OCI-M1 (cell line): ENCODE results near the gene TSPAN32.
"Not testable (repeated sequence)": the region's sequence is repeated elsewhere in the genome, so short reads cannot be mapped to it uniquely, and the experiment has no call there.

Experiments used
- DNase-seq: peaks from one replicate; lab custom pipeline; 2025; lab: John Stamatoyannopoulos, UW

The TSPAN32 gene

GRCh38 chr11:2342981-2343380, 41.2 kb downstream of the TSPAN32 start:
- DNase-seq, result no peak

DNA sequence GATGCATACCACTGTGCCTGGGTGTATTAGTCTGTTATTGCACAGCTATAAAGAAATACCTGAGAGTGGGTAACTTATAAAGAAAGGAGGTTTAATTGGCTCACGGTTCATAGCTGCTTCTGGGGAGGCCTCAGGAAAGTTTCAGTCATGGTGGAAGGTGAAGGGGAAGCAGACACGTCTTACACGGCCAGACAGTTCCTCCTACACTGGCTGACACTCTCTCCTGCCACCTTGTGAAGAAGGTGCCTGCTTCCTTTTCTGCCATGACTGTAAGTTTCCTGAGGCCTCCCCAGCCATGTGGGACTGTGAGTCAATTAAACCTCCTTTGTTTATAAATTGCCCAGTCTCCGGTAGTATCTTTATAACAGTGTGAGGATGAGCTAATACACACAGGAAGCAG, 41.7 kb downstream of the TSPAN32 start:
- no peak for DNase-seq

GRCh38 chr11:2345050-2345449, 43.2 kb downstream of the TSPAN32 start:
- DNase-seq, result no peak

DNA sequence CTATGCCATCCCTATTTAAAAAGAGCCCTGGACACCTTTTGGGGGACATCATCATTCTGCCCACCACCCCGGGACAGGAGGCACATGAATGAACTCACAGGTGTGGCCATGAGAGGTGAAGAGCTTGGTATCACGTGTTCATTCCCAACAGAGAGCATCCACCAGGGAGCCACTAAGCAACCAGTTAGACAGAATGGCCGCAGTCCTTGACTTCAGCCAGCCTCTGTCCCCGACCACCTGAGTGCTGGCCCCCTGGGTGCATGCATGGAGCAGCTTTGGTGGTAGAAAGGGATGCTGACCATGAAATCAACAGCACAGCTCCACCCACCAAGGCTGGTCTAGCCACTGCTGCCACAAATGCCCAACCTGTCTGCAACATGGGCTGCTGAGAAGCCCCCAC, 44.2 kb downstream of the TSPAN32 start:
- DNase-seq, result no peak

DNA sequence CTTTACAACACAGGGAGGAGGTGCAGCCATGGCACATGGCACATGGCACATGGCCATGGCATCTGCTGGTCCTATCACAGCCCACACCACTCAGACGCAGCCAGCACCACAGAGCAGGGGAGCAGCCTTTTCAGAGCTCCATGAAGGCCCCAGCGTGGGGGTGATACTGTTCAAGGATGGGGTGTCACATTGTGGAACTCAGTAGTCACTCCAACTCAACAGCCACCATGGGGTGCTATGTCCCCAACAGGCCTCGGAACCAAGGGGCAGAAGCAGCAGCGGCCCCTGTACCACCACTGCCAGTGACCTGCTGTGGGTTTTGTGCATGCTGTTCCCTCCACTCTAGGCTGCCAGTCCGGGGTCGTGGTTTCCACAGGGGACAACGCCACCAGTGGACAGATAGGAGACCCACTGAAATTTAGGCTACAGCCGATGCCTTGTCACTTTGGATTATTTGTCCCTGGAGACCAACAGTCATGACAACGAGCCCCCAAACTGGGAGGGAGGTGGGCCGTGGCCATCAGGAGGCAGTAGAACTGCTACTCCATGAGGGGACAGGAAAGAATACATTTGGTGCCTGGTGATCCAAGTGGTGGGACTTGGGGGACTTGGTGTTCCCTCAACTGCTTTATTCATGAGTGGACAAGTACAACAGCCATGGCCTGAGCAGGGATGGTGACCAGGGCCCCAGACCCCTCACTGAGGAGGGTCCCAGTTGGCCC, 44.9 kb downstream of the TSPAN32 start:
- no peak for DNase-seq

- no peak for DNase-seq
These were observed 45.6 kb downstream of the TSPAN32 start for GRCh38 chr11:2347308-2347830.

DNA sequence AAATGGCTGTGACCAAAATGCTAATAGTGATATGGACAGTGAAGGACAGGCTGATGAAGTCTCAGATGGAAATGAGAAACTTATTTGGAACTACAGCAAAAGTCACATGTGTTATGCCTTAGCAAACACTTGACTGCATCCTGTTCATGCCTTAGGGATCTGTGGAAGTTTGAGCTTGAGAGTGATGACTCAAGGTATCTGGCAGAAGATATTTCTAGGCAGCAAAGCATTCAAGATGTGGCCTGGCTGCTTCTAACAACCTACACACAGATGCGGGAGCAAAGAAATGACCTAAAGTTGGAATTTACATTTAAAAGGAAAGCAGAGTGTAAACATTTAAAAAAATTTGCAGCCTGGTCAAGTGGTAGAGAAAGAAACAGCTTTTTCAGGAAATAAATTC, 47.2 kb downstream of the TSPAN32 start:
- DNase-seq, result no peak

DNA sequence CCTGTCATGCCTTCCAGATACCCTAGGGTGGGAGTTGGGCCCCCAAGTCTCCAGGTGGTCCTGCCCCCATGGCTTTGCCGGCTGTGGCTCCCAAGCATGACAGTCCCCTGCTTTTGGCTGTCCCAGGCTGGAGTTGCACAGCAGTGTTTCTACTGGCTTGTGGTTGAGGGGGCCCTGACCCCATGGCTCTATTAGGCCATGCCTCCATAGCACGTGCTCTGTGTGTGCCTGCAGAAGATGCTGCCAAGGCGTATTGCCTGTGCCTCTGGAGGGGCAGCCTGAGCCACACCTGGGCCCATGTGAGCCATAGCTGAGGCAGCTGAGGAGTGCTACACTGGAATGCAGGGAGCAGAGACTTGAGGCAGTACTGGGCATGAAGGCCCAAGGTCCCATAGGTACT, 49.9 kb downstream of the TSPAN32 start:
- no peak for DNase-seq

- DNase-seq, result no peak
These were observed 50.6 kb downstream of the TSPAN32 start for GRCh38 chr11:2352420-2352819.

DNA sequence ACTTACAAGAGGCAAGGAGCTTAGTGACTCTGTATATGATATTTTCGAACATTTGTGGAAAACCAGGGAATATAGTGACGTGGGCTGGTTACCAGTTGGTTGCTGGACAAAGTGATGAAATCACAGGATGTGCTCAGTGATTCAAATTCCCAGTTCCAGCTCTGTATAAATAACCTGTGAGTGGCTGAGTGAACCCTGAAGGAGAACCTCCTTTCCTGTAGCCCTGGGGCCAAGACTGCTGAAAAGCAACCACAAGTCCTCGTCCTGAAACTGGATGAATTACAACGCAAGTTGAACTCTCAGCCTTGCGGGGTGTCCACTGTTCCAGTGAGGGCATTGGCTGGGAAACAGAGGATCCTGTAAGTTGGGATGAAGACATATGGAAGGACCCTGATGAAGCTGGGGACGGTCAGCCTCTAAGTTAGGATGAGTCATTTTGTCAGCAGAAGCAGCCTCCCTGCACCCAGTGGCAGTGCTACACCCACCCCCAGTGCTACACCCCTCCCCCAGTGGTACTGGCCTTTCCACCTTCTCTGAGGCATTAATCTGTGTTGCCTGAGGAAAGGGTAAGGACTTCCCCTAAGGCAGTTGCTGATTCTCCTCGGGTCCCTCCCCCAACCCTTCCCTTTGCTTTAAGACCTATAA, 53.3 kb downstream of the TSPAN32 start:
- no peak for DNase-seq

DNA sequence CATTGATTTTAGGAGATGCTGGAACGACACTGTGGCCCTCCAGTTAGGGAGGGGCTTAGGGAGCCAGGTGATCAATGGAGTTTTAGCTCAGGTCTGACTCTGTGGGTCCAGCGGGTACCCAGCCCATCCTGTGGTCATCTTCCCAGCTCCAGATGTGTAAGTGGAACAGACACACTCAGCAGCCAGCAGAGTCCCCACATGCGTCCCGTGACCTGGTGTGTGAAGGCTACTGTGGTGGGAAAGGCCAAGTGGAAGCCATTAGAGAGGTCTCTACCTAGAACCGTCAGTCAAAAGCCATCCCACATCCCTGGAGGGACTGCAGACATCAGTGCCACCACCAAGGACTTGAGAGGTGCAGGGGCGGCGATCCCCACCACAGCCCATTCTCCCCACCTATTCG, 55.4 kb downstream of the TSPAN32 start:
- DNase-seq, result no peak

DNA sequence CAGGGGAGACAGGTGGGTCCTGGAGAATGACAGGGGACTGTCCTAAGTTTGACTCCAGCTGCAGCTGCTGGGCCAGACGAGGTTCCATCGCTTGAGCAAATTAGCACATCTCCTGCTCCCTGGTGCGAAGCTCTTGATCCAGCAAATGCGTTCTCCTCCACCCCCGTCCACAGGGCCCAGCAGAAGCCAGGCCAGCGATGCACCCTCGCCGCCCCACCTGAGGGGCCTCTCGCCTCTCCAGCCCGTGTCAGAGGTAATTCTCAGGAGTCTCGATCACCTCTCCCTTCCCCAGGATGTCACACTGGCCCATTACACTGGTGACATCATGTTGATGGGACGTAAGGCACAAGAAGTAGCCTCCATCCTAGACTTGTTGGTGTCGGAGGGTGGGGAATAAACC, 55.8 kb downstream of the TSPAN32 start:
- DNase-seq, result not testable (repeated sequence)

- DNase-seq, result no peak
These were observed 57.1 kb downstream of the TSPAN32 start for GRCh38 chr11:2358754-2359442.

GRCh38 chr11:2359557-2359956, 57.7 kb downstream of the TSPAN32 start:
- no peak for DNase-seq

DNA sequence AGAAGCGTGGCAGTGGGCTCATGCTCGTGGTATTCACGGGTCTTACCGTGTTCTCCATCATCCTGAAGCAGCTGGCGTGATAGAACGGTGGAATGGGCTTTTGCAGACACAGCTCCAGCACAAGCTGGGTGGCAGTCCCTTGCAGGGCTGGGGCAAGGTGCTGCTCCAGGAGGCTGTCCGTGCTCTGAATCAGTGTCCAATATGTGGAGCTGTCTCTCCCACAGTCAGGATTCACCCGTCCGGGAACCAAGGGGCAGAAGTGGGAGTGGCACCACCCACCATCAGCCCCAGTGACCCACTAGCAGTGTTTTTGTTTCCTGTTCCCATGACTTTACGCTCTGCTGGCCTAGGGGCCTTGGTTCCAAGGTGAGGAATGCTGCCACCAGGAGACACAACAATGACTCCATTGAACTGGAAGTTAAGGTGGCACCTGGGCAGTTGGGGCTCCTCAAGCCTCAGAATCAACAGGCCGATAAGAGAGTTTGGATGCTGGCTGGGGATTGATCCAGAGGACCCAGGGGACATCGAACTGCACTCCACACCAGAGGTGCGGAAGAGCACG, 58.3 kb downstream of the TSPAN32 start:
- DNase-seq, result no peak

DNA sequence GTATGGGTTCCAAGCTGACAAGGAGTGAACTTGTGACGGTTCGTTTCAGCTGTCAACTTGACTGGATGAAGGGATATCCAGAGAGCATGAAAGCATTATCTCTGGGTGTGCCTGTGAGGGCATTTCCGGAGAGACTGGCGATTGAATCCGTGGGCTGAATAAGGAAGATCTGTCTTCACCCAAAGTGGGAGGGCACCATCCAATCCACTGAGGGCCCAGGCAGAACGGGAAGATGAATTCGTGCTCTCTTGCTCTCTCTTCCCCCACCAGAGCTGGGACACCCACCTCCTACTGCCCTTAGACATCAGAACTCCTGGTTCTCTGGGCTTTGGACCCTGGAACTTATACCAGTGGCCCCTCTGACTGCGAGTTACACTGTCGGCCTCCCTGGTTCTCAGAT, 59.8 kb downstream of the TSPAN32 start:
- no peak for DNase-seq

- DNase-seq, result no peak
These were observed 60.6 kb downstream of the TSPAN32 start for GRCh38 chr11:2362414-2362813.

- DNase-seq, result no peak
These were observed 61.3 kb downstream of the TSPAN32 start for GRCh38 chr11:2363130-2363529.

GRCh38 chr11:2363577-2364370, 62.0 kb downstream of the TSPAN32 start:
- DNase-seq, result no peak

GRCh38 chr11:2364386-2364785, 62.6 kb downstream of the TSPAN32 start:
- not testable (repeated sequence) for DNase-seq

DNA sequence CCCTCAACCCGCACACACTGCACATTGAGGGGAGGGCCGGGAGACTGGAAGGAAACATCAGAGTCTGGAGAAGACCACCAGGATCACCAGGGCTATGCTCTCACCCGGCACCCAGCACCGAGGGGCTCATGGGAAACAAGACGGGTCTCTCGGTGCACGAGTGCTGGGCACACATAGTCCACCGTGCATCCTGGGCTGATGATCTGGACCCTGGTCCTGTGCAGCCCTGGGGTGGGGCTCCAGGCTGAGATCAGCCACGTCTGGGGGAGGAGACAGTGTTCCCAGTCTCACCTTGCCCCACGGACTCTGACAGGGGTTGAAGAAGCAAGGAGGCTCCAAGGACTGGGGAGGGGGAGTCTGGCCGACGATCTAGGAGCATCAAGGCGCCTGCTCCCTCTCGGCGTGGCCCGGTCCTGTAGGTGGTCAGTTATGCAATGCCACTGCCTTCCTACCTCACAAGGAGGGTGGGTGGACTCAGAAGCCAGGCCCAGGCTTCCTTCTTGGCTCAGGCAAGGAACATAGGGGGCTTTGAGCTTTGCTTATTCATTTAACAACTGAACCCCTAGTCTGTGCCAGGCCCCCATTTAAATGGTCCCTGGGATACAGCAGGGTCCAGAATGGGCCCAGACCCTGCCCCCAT, 63.9 kb downstream of the TSPAN32 start:
- DNase-seq, result no peak
